Measurements from ENCODE around the gene PKN2. TPM values are rescaled to one million over a fixed set of nuclear protein-coding genes. Genes with fewer than 3 reads are reported as not detected.
A peak's percentile ranks its signal among the peaks of the same experiment; 100 is the strongest.
"Not testable (repeated sequence)": the region's sequence is repeated elsewhere in the genome, so short reads cannot be mapped to it uniquely, and the experiment has no call there.

The PKN2 gene
- total and polyA plus RNA-seq, 5 experiments from 2014 or later = 5.3 to 62.1 (median 8.6) TPM

GRCh38 chr1:88812366-88812765 is 128.3 kb downstream of the PKN2 start:
- no peak for DNase-seq
- ATAC-seq = no peak
- Mint-ChIP-seq H3K27me3 (no peaks in the 10 kb centered on the region), H3K4me1 (no peaks in the 10 kb centered on the region), H3K9me3 (no peaks in the 10 kb centered on the region), H3K36me3 (peaks cover 4 to 62% (median 20%) of the 10 kb centered on the region in 3 donors), H3K4me3 (peak overlapping the region in 1 of 10 donors; percentile 28), H3K27ac (peak overlapping the region in 2 of 10 donors; percentile 28 to 40)
- POLR2A ChIA-PET = no interaction called here

GRCh38 chr1:88813471-88813870 is 129.4 kb downstream of the PKN2 start:
- Mint-ChIP-seq H3K4me1 (no peaks in the 10 kb centered on the region), H3K9me3 (no peaks in the 10 kb centered on the region), H3K4me3 (no peak overlapping the region), H3K27me3 (no peaks in the 10 kb centered on the region), H3K27ac (no peak overlapping the region), H3K36me3 (peaks cover 4 to 66% (median 25%) of the 10 kb centered on the region in 3 donors)
- DNase-seq (no peak), ATAC-seq (no peak)
- POLR2A ChIA-PET = no interaction called here

- POLR2A ChIA-PET, H3K9me3 Mint-ChIP-seq, H3K4me1 Mint-ChIP-seq, H3K27ac Mint-ChIP-seq, DNase-seq, ATAC-seq, H3K27me3 Mint-ChIP-seq, H3K4me3 Mint-ChIP-seq: not testable (repeated sequence)
- H3K36me3 Mint-ChIP-seq = peaks cover 4 to 64% (median 35%) of the 10 kb centered on the region in 3 donors
These were observed 135.6 kb downstream of the PKN2 start for GRCh38 chr1:88819642-88820041.

GRCh38 chr1:88825721-88826120 is 141.6 kb downstream of the PKN2 start:
- Mint-ChIP-seq H3K27me3 (no peaks in the 10 kb centered on the region), H3K4me3 (no peak overlapping the region), H3K36me3 (peaks cover 7 to 60% (median 10%) of the 10 kb centered on the region in 3 donors), H3K9me3 (no peaks in the 10 kb centered on the region), H3K4me1 (no peaks in the 10 kb centered on the region), H3K27ac (peak overlapping the region in 2 of 10 donors; percentile 2 to 38)
- ATAC-seq (no peak), DNase-seq (no peak)
- POLR2A ChIA-PET = no interaction called here

- Mint-ChIP-seq H3K4me3 (no peak overlapping the region), H3K36me3 (peaks cover 0 to 16% (median 7%) of the 10 kb centered on the region in 3 donors), H3K4me1 (peaks cover 0 to 3% (median 0%) of the 10 kb centered on the region in 4 donors), H3K27me3 (no peaks in the 10 kb centered on the region), H3K27ac (peak overlapping the region in 2 of 10 donors; percentile 41 to 67), H3K9me3 (no peaks in the 10 kb centered on the region)
- no peak for ATAC-seq
- POLR2A ChIA-PET = no interaction called here
- no peak for DNase-seq
These were observed 163.6 kb downstream of the PKN2 start for GRCh38 chr1:88847643-88848042.

GRCh38 chr1:88851303-88852063 is 167.4 kb downstream of the PKN2 start:
- POLR2A ChIA-PET = no interaction called here
- DNase-seq = no peak
- H3K27ac Mint-ChIP-seq = peak overlapping the region in 8 of 10 donors; percentile 2 to 73 (median 36)
- H3K36me3 Mint-ChIP-seq = peaks cover 0 to 49% (median 18%) of the 10 kb centered on the region in 3 donors
- peaks cover 0 to 7% (median 3%) of the 10 kb centered on the region in 4 donors for H3K4me1 Mint-ChIP-seq
- ATAC-seq = peak; percentile 16 to 18
- H3K9me3 Mint-ChIP-seq = no peaks in the 10 kb centered on the region
- no peaks in the 10 kb centered on the region for H3K27me3 Mint-ChIP-seq
- H3K4me3 Mint-ChIP-seq = no peak overlapping the region

- H3K27me3 Mint-ChIP-seq = no peaks in the 10 kb centered on the region
These were observed 183.9 kb downstream of the PKN2 start for GRCh38 chr1:88867743-88868521.

GRCh38 chr1:88869644-88870043 is 185.6 kb downstream of the PKN2 start:
- H3K27me3 Mint-ChIP-seq, H3K4me3 Mint-ChIP-seq, POLR2A ChIA-PET, ATAC-seq, H3K9me3 Mint-ChIP-seq, DNase-seq: not testable (repeated sequence)
- Mint-ChIP-seq H3K4me1 (peaks cover 26 to 78% (median 56%) of the 10 kb centered on the region in 4 donors), H3K36me3 (peaks cover 0 to 39% (median 2%) of the 10 kb centered on the region in 3 donors), H3K27ac (peak overlapping the region in 3 of 10 donors; percentile 26 to 46 (median 40))

More at GRCh38 chr1:88867743-88868521, 183.9 kb downstream of the PKN2 start:
- Mint-ChIP-seq H3K27ac (peak overlapping the region; percentile 4 to 83 (median 49)), H3K9me3 (no peaks in the 10 kb centered on the region), H3K36me3 (peaks cover 4 to 40% (median 6%) of the 10 kb centered on the region in 3 donors), H3K4me3 (peak overlapping the region in 6 of 10 donors; percentile 8 to 56 (median 25)), H3K4me1 (peaks cover 22 to 77% (median 57%) of the 10 kb centered on the region in 4 donors)
- no peak for DNase-seq
- peak in 1 of 2 donors; percentile 31 for ATAC-seq
- POLR2A ChIA-PET = no interaction called here

GRCh38 chr1:88873737-88874349 is 189.8 kb downstream of the PKN2 start:
- POLR2A ChIA-PET = interaction anchor here (0.6 to 1.3 kb wide), 2 partner anchors 18 to 708 kb away, joined by 3 to 4 read pairs; partner anchors contain the start of gene GTF2B
- peak overlapping the region in 5 of 10 donors; percentile 1 to 57 (median 34) for H3K27ac Mint-ChIP-seq
- DNase-seq = no peak
- peak overlapping the region in 2 of 10 donors; percentile 0 to 29 for H3K4me3 Mint-ChIP-seq
- peaks cover 18 to 67% (median 56%) of the 10 kb centered on the region in 4 donors for H3K4me1 Mint-ChIP-seq
- no peak for ATAC-seq
- no peaks in the 10 kb centered on the region for H3K9me3 Mint-ChIP-seq
- H3K27me3 Mint-ChIP-seq = no peaks in the 10 kb centered on the region
- peaks cover 0 to 49% (median 2%) of the 10 kb centered on the region in 3 donors for H3K36me3 Mint-ChIP-seq

GRCh38 chr1:88875595-88875994 is 191.5 kb downstream of the PKN2 start:
- no peak for ATAC-seq
- no peaks in the 10 kb centered on the region for H3K27me3 Mint-ChIP-seq
- peaks cover 15 to 63% (median 52%) of the 10 kb centered on the region in 4 donors for H3K4me1 Mint-ChIP-seq
- DNase-seq = no peak
- peak overlapping the region in 1 of 10 donors; percentile 7 for H3K27ac Mint-ChIP-seq
- H3K4me3 Mint-ChIP-seq = no peak overlapping the region
- peaks cover 0 to 63% (median 0%) of the 10 kb centered on the region in 3 donors for H3K36me3 Mint-ChIP-seq
- H3K9me3 Mint-ChIP-seq = no peaks in the 10 kb centered on the region
- POLR2A ChIA-PET = interaction anchor here (0.6 to 1.0 kb wide), 2 partner anchors 16 to 191 kb away, joined by 3 read pairs; partner anchors contain the start of genes GTF2B and PKN2

- Mint-ChIP-seq H3K27ac (no peak overlapping the region), H3K36me3 (peaks cover 0 to 63% (median 0%) of the 10 kb centered on the region in 3 donors), H3K4me1 (peaks cover 17 to 62% (median 52%) of the 10 kb centered on the region in 4 donors), H3K4me3 (no peak overlapping the region), H3K27me3 (no peaks in the 10 kb centered on the region), H3K9me3 (no peaks in the 10 kb centered on the region)
- POLR2A ChIA-PET = no interaction called here
- DNase-seq (no peak), ATAC-seq (no peak)
These were observed 192.7 kb downstream of the PKN2 start for GRCh38 chr1:88876573-88877365.

All from naive thymus-derived CD8-positive, alpha-beta T cell (primary cell).